Measurements from ENCODE around the gene PLXNC1. TPM values are rescaled to one million over a fixed set of nuclear protein-coding genes. Genes with fewer than 3 reads are reported as not detected.

Gene PLXNC1
- total and polyA plus RNA-seq, 8 donors, result 0.40 to 16.5 (median 2.6) TPM

DNA sequence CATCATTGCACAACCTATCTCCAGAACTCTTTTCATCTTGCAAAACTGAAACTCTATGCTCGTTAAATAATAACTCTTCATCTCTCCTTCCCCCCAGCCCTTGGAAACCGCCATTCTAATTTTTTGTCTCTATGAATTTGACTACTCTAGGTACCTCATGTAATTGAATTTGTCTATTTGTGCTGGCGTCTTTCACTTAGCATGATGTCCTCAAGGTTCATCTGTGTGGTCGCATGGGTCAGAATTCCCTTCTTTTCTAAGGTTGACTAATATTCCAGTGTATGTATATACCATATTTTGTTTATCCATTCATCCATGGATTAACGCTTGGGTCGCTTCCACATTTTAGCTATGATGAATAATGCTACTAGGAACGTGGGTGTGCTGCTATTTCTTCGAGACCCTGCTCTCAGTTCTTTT lies 80.1 kb downstream of the PLXNC1 start:
- DNase-seq, result no peak
- 88 to 94% (median 92%) methylated on average over 8 of the region's 8 CpGs for WGBS, 5 donors
- TF ChIP-seq, protein P1, sequence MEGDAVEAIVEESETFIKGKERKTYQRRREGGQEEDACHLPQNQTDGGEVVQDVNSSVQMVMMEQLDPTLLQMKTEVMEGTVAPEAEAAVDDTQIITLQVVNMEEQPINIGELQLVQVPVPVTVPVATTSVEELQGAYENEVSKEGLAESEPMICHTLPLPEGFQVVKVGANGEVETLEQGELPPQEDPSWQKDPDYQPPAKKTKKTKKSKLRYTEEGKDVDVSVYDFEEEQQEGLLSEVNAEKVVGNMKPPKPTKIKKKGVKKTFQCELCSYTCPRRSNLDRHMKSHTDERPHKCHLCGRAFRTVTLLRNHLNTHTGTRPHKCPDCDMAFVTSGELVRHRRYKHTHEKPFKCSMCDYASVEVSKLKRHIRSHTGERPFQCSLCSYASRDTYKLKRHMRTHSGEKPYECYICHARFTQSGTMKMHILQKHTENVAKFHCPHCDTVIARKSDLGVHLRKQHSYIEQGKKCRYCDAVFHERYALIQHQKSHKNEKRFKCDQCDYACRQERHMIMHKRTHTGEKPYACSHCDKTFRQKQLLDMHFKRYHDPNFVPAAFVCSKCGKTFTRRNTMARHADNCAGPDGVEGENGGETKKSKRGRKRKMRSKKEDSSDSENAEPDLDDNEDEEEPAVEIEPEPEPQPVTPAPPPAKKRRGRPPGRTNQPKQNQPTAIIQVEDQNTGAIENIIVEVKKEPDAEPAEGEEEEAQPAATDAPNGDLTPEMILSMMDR (IDR thresholded peaks at IDR 0.05), result no peak
- no peak for TF ChIP-seq POLR2A (IDR thresholded peaks at IDR 0.05)
- TF ChIP-seq EP300 (IDR thresholded peaks at IDR 0.05), result no peak
- TF ChIP-seq POLR2AphosphoS5 (IDR thresholded peaks at IDR 0.05), result no peak
- Histone ChIP-seq H3K27ac (no peak overlapping the region), H3K9me3 (no peaks in the 10 kb centered on the region), H3K27me3 (no peaks in the 10 kb centered on the region), H3K4me1 (no peaks in the 10 kb centered on the region), H3K36me3 (no peaks in the 10 kb centered on the region), H3K4me3 (no peak overlapping the region)
- intact Hi-C loops (cut with DNase I; ENCODE audit: low total_unique reads), result no loop called here

DNA sequence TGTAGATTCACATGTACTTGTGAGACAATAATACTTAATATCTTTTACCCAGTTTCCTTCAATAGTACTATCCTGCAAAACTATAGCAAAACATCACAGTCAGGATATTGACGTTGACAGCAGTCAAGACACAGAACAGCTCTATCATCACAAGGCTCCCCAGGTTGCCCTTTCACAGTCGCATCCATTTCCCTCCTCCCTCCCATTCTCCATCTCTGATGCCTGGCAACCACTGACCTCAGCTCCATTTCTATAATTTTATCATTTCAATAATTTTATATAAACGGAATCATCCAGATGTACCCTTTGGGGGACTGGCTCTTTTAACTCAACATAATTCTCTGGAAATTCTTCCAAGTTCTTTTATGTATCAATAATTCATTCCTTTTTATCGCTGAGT lies 81.5 kb downstream of the PLXNC1 start:
- H3K4me1 ChIP-seq, result no peaks in the 10 kb centered on the region
- no peaks in the 10 kb centered on the region for H3K36me3 ChIP-seq
- WGBS, 5 donors, result 80 to 86% (median 83%) methylated on average over 4 of the region's 4 CpGs
- H3K27ac ChIP-seq, result no peak overlapping the region
- no peak overlapping the region for H3K4me3 ChIP-seq
- DNase-seq, result no peak
- intact Hi-C loops (cut with DNase I; ENCODE audit: low total_unique reads), result no loop called here
- no peaks in the 10 kb centered on the region for H3K9me3 ChIP-seq
- no peaks in the 10 kb centered on the region for H3K27me3 ChIP-seq
- TF ChIP-seq EP300 (IDR thresholded peaks at IDR 0.05) (no peak), POLR2AphosphoS5 (IDR thresholded peaks at IDR 0.05) (no peak), POLR2A (IDR thresholded peaks at IDR 0.05) (no peak)
- TF ChIP-seq, protein P1 (IDR thresholded peaks at IDR 0.05), result no peak

DNA sequence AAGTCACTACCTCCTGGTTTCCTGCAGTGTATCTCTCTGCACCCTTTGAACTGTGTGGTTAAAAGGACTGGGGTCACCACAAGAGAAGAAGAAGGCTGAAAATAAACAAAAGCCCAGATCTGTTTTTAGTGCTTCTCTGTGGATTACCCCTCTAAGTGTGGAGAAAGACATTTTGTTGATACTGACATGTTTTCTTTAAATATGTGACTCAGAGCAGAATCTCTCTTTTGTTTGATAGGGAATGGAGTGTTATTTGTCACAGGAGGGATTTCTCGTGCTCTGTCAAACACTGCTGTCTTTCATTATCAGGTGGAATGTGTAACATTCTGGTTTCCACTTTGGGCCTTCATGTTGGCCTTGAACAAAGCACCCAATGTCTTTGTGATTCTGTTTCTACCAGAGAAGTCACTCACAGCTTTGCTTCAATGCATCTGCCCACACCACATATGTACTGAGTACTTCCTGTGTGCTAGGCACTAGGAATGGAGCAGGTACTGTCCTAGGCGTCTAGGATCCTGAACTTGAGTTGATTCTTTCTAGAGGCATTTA lies 82.1 kb downstream of the PLXNC1 start:
- H3K36me3 ChIP-seq, result no peaks in the 10 kb centered on the region
- intact Hi-C loops (cut with DNase I; ENCODE audit: low total_unique reads), result no loop called here
- TF ChIP-seq POLR2AphosphoS5 (IDR thresholded peaks at IDR 0.05), result no peak
- no peak for TF ChIP-seq POLR2A (IDR thresholded peaks at IDR 0.05)
- TF ChIP-seq, protein P1 (IDR thresholded peaks at IDR 0.05), result no peak
- no peak for TF ChIP-seq EP300 (IDR thresholded peaks at IDR 0.05)
- H3K27me3 ChIP-seq, result no peaks in the 10 kb centered on the region
- no peak overlapping the region for H3K4me3 ChIP-seq
- no peaks in the 10 kb centered on the region for H3K4me1 ChIP-seq
- no peaks in the 10 kb centered on the region for H3K9me3 ChIP-seq
- WGBS, 5 donors, result 43 to 60% (median 51%) methylated on average over 2 of the region's 2 CpGs
- H3K27ac ChIP-seq, result no peak overlapping the region
- no peak for DNase-seq

DNA sequence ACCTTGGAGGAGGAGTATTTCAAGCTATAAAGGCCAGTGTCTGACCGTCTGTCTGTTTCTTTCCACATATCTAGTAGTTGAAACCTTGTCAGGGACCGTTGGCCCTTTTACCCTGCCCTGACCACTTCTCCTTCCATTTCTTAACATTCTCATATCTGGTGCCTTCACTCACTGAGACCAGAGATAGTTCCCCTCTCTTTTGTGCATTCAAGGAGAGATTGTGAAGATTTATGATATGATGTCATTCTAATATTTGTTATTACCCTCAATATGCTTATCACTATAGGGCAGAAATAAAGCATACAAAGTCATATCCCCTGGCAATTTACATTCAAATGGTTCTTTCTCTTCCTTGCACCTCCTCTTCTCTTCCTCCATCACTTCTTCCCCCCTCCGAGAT lies 83.3 kb downstream of the PLXNC1 start:
- intact Hi-C loops (cut with DNase I; ENCODE audit: low total_unique reads), result no loop called here
- no peaks in the 10 kb centered on the region for H3K4me1 ChIP-seq
- H3K4me3 ChIP-seq, result no peak overlapping the region
- H3K36me3 ChIP-seq, result no peaks in the 10 kb centered on the region
- WGBS, 5 donors, result 68 to 82% (median 73%) methylated on average over 3 of the region's 3 CpGs
- TF ChIP-seq, protein P1 (IDR thresholded peaks at IDR 0.05), result no peak
- TF ChIP-seq EP300 (IDR thresholded peaks at IDR 0.05) (no peak), POLR2A (IDR thresholded peaks at IDR 0.05) (no peak), POLR2AphosphoS5 (IDR thresholded peaks at IDR 0.05) (no peak)
- H3K27ac ChIP-seq, result no peak overlapping the region
- H3K9me3 ChIP-seq, result no peaks in the 10 kb centered on the region
- H3K27me3 ChIP-seq, result no peaks in the 10 kb centered on the region
- no peak for DNase-seq
